Testis (tissue), 3 donors: ENCODE results near the gene CUX1. TPM values are rescaled to one million over a fixed set of nuclear protein-coding genes. Genes with fewer than 3 reads are reported as not detected.
"Not testable (repeated sequence)": the region's sequence is repeated elsewhere in the genome, so short reads cannot be mapped to it uniquely, and the experiment has no call there.

Experiments
- DNase-seq: peaks from one replicate; pipeline ENCODE4 v3.0.0-alpha.2; 2019
- H3K27ac ChIP-seq, 2 donors: fragments of 200-600 bp; sonication (generic); one replicate each; pipeline ENCODE4 v1.5.1; 2019
- H3K27me3 ChIP-seq: fragments of 200-600 bp; sonication (generic); one replicate; pipeline ENCODE4 v1.5.1; 2019
- H3K36me3 ChIP-seq: fragments of 200-600 bp; sonication (generic); one replicate; pipeline ENCODE4 v1.5.1; 2017; ENCODE audit warnings: low read depth; ENCODE audit errors: missing control alignments
- H3K4me1 ChIP-seq: fragments of 200-600 bp; sonication (generic); one replicate; pipeline ENCODE4 v1.5.1; 2019
- H3K4me3 ChIP-seq, 2 donors: fragments of 200-600 bp; sonication (generic); one replicate each; pipeline ENCODE4 v1.5.1; 2017 to 2019
- H3K9me3 ChIP-seq: fragments of 200-600 bp; sonication (generic); one replicate; pipeline ENCODE4 v1.5.1; 2017
- CTCF ChIP-seq, 3 experiments: fragments of 450-650 bp in 2 of 3; fragments of 200-600 bp in 1 of 3; sonication (generic) in 1 of 3; IDR thresholded peaks; one replicate each; pipeline ENCODE4 v1.5.1; 2016 to 2019; ENCODE audit warnings: antibody characterized with exemption in 3 of 3, mild to moderate bottlenecking in 2 of 3, moderate library complexity in 1 of 3
- POLR2A ChIP-seq: fragments of 450-650 bp; IDR thresholded peaks from one replicate; pipeline ENCODE4 v1.6.1; 2017; ENCODE audit warnings: antibody characterized with exemption, mild to moderate bottlenecking, moderate library complexity
- WGBS, 2 donors: methylation state at CpG; one replicate each; pipeline ENCODE4 v1.1.5; 2018; 5-methylcytosine and 5-hydroxymethylcytosine counted together
- intact Hi-C: fragments of 100-400 bp; cut with DNase I; formaldehyde crosslinking; loops from one replicate; pipeline ENCODE4 v1.15.1; 2023; ENCODE audit warnings: low total_unique reads
- polyA plus RNA-seq: library from polyadenylated mRNA; stranded (reverse); fragments of 350-450 nt; fragmentation: Illumina TruSeq; extraction: RNeasy Lipid Tissue Mini Kit (QIAGEN cat#74804); gene quantifications from one replicate; pipeline ENCODE4 v1.2.3, GENCODE V29; 2014; ENCODE audit warnings: low read depth, low replicate concordance; ENCODE audit not compliant: insufficient read depth
- total RNA-seq, 2 donors: library from RNA; depleted of rRNA; stranded (reverse); fragments of >200 nt; gene quantifications; one replicate each; pipeline ENCODE4 v1.2.3, GENCODE V29; 2016

CUX1 gene
- total and polyA plus RNA-seq, 3 donors from 2014 or later, result 30.8 to 46.3 (median 43.1) TPM

GRCh38 chr7:101846800-101847538, 29.5 kb downstream of the CUX1 start:
- Histone ChIP-seq H3K27me3 (no peaks in the 10 kb centered on the region), H3K9me3 (no peaks in the 10 kb centered on the region), H3K27ac (no peak overlapping the region), H3K36me3 (no peaks in the 10 kb centered on the region), H3K4me3 (no peak overlapping the region), H3K4me1 (no peaks in the 10 kb centered on the region)
- WGBS, 2 donors, result 92 to 97% methylated on average over 11 of the region's 11 CpGs
- no peak for TF ChIP-seq POLR2A
- no peak for TF ChIP-seq CTCF (IDR thresholded peaks at IDR 0.05)
- no peak for DNase-seq
- intact Hi-C loops, result no loop called here

GRCh38 chr7:101848208-101848951, 31.0 kb downstream of the CUX1 start:
- Histone ChIP-seq H3K4me1 (no peaks in the 10 kb centered on the region), H3K27me3 (no peaks in the 10 kb centered on the region), H3K9me3 (no peaks in the 10 kb centered on the region), H3K36me3 (no peaks in the 10 kb centered on the region), H3K4me3 (no peak overlapping the region), H3K27ac (no peak overlapping the region)
- intact Hi-C loops, result no loop called here
- TF ChIP-seq CTCF (IDR thresholded peaks at IDR 0.05), result no peak
- no peak for TF ChIP-seq POLR2A
- WGBS, 2 donors, result 92 to 95% methylated on average over 8 of the region's 8 CpGs
- DNase-seq, result no peak

- DNase-seq, H3K27me3 ChIP-seq, H3K36me3 ChIP-seq, H3K9me3 ChIP-seq, intact Hi-C loops, H3K27ac ChIP-seq, H3K4me1 ChIP-seq, H3K4me3 ChIP-seq: not testable (repeated sequence)
- 86 to 96% methylated on average over 2 of the region's 2 CpGs for WGBS, 2 donors
Measured at GRCh38 chr7:101849314-101849713, 31.9 kb downstream of the CUX1 start.

GRCh38 chr7:101852364-101852763, 34.9 kb downstream of the CUX1 start:
- H3K4me1 ChIP-seq, result peaks cover 15% of the 10 kb centered on the region
- H3K27me3 ChIP-seq, H3K36me3 ChIP-seq, H3K27ac ChIP-seq, DNase-seq, H3K9me3 ChIP-seq, H3K4me3 ChIP-seq, intact Hi-C loops: not testable (repeated sequence)
- WGBS, 2 donors, result 91 to 92% methylated on average over 5 of the region's 5 CpGs

- no peak overlapping the region for H3K27ac ChIP-seq
- H3K4me3 ChIP-seq, result no peak overlapping the region
- WGBS, 2 donors, result 96 to 97% methylated on average over 5 to 7 of the region's 7 CpGs
- TF ChIP-seq CTCF (IDR thresholded peaks at IDR 0.05), result no peak
- TF ChIP-seq POLR2A, result no peak
- no peaks in the 10 kb centered on the region for H3K36me3 ChIP-seq
- H3K27me3 ChIP-seq, result no peaks in the 10 kb centered on the region
- H3K4me1 ChIP-seq, result peaks cover 18% of the 10 kb centered on the region
- no peak for DNase-seq
- intact Hi-C loops, result no loop called here
- no peaks in the 10 kb centered on the region for H3K9me3 ChIP-seq
Measured at GRCh38 chr7:101853684-101854083, 36.3 kb downstream of the CUX1 start.
